ENCODE results near the gene CCND3.

DNA sequence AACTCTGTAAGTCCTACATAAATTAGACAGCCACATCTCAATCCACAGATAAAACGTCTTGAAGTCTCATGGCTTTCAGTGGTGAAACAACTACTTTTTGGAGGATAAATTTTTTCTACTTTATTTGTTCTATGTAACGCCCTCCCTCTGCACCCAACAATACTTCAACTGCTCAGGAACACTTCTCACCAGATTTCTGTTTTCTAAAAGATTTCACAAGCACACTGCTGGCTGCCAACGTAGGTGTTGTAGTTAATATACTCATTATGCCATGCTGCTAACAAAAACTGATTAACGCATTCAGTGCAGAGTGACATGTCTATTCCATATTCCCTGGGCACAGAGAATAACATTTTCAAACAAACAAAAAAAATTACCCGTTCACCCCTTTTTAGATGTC is 56.7 kb downstream of the CCND3 start:
- TF ChIP-seq, protein P1, sequence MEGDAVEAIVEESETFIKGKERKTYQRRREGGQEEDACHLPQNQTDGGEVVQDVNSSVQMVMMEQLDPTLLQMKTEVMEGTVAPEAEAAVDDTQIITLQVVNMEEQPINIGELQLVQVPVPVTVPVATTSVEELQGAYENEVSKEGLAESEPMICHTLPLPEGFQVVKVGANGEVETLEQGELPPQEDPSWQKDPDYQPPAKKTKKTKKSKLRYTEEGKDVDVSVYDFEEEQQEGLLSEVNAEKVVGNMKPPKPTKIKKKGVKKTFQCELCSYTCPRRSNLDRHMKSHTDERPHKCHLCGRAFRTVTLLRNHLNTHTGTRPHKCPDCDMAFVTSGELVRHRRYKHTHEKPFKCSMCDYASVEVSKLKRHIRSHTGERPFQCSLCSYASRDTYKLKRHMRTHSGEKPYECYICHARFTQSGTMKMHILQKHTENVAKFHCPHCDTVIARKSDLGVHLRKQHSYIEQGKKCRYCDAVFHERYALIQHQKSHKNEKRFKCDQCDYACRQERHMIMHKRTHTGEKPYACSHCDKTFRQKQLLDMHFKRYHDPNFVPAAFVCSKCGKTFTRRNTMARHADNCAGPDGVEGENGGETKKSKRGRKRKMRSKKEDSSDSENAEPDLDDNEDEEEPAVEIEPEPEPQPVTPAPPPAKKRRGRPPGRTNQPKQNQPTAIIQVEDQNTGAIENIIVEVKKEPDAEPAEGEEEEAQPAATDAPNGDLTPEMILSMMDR (IDR thresholded peaks at IDR 0.05), result no peak
- TF ChIP-seq EP300 (IDR thresholded peaks at IDR 0.05) (no peak), POLR2A (IDR thresholded peaks at IDR 0.05) (no peak)

Data from gastroesophageal sphincter (tissue), 3 donors.